ENCODE data around the gene ITSN2. TPM values are rescaled to one million over a fixed set of nuclear protein-coding genes. Genes with fewer than 3 reads are reported as not detected.

The ITSN2 gene
- polyA plus RNA-seq, 3 donors = 26.0 to 91.1 (median 40.4) TPM

- no peaks in the 10 kb centered on the region for H3K9me3 ChIP-seq (replicated peaks in 1 of 2; ENCODE audit: control insufficient read depth in 1 of 2, insufficient read depth in 1 of 2, low read length in 2 of 2)
- H2AFZ ChIP-seq (ENCODE audit: insufficient read depth, low read depth, low read length, poor library complexity, severe bottlenecking) = no peak overlapping the region
- no peaks in the 10 kb centered on the region for H3K4me1 ChIP-seq (ENCODE audit: control insufficient read depth in 1 of 2, insufficient read depth in 2 of 2, low read length in 2 of 2)
- no peak for TF ChIP-seq CTCF (IDR thresholded peaks at IDR 0.05)
- H3K4me3 ChIP-seq (replicated peaks in 1 of 3; ENCODE audit: low read depth in 2 of 3, low read length in 3 of 3) = no peak overlapping the region
- H3K4me1 Mint-ChIP-seq = no peaks in the 10 kb centered on the region
- no peak overlapping the region for H3K27ac ChIP-seq (ENCODE audit: low read depth in 1 of 2, low read length in 2 of 2)
- no CpG with 5 or more reads among the region's 2 CpGs for WGBS (ENCODE audit: insufficient coverage)
- no peaks in the 10 kb centered on the region for H3K27me3 ChIP-seq (ENCODE audit: control insufficient read depth in 2 of 2, insufficient read depth in 2 of 2, low read length in 2 of 2)
- H3K36me3 Mint-ChIP-seq = peaks cover 52 to 56% of the 10 kb centered on the region in 2 donors
- no peak overlapping the region for H3K4me2 ChIP-seq (replicated peaks; ENCODE audit: extremely low read depth, low read length, poor library complexity, severe bottlenecking)
- peaks cover 79 to 97% of the 10 kb centered on the region in 2 donors for H3K36me3 ChIP-seq (replicated peaks in 1 of 2; ENCODE audit: control insufficient read depth in 1 of 2, insufficient read depth in 2 of 2, low read length in 2 of 2)
- no peak for DNase-seq
- H3K27ac Mint-ChIP-seq = no peak overlapping the region
- no peak overlapping the region for H3K4me3 Mint-ChIP-seq
- peaks cover 14% of the 10 kb centered on the region for H4K20me1 ChIP-seq (ENCODE audit: insufficient read depth, low read length)
- no peaks in the 10 kb centered on the region for H3K27me3 Mint-ChIP-seq (ENCODE audit: low read depth in 3 of 3)
- H3K9ac ChIP-seq (ENCODE audit: insufficient read depth, low read length, poor library complexity, severe bottlenecking) = no peak overlapping the region
- no peaks in the 10 kb centered on the region for H3K9me3 Mint-ChIP-seq
- no peaks in the 10 kb centered on the region for H3K79me2 ChIP-seq (ENCODE audit: insufficient read depth, low read length)
- intact Hi-C loops (cut with micrococcal nuclease) = no loop called here
Measured at GRCh38 chr2:24285484-24286152, 74.7 kb downstream of the ITSN2 start.

GRCh38 chr2:24280645-24281044 is 79.7 kb downstream of the ITSN2 start:
- Mint-ChIP-seq H3K27me3 (ENCODE audit: low read depth in 3 of 3) (no peaks in the 10 kb centered on the region), H3K9me3 (no peaks in the 10 kb centered on the region), H3K27ac (no peak overlapping the region), H3K36me3 (peaks cover 32 to 40% of the 10 kb centered on the region in 2 donors), H3K4me3 (no peak overlapping the region), H3K4me1 (peaks cover 6% of the 10 kb centered on the region)
- no peak for TF ChIP-seq CTCF (IDR thresholded peaks at IDR 0.05)
- Histone ChIP-seq H4K20me1 (ENCODE audit: insufficient read depth, low read length) (peaks cover 32% of the 10 kb centered on the region), H3K79me2 (ENCODE audit: insufficient read depth, low read length) (no peaks in the 10 kb centered on the region), H3K27me3 (ENCODE audit: control insufficient read depth in 2 of 2, insufficient read depth in 2 of 2, low read length in 2 of 2) (no peaks in the 10 kb centered on the region), H3K27ac (ENCODE audit: low read depth in 1 of 2, low read length in 2 of 2) (no peak overlapping the region), H3K9me3 (replicated peaks in 1 of 2; ENCODE audit: control insufficient read depth in 1 of 2, insufficient read depth in 1 of 2, low read length in 2 of 2) (no peaks in the 10 kb centered on the region), H3K4me1 (ENCODE audit: control insufficient read depth in 1 of 2, insufficient read depth in 2 of 2, low read length in 2 of 2) (no peaks in the 10 kb centered on the region), H3K4me2 (replicated peaks; ENCODE audit: extremely low read depth, low read length, poor library complexity, severe bottlenecking) (no peak overlapping the region), H3K36me3 (replicated peaks in 1 of 2; ENCODE audit: control insufficient read depth in 1 of 2, insufficient read depth in 2 of 2, low read length in 2 of 2) (peaks cover 65 to 95% of the 10 kb centered on the region in 2 donors), H3K4me3 (replicated peaks in 1 of 3; ENCODE audit: low read depth in 2 of 3, low read length in 3 of 3) (no peak overlapping the region), H3K9ac (ENCODE audit: insufficient read depth, low read length, poor library complexity, severe bottlenecking) (no peak overlapping the region), H2AFZ (ENCODE audit: insufficient read depth, low read depth, low read length, poor library complexity, severe bottlenecking) (no peak overlapping the region)
- intact Hi-C loops (cut with micrococcal nuclease) = no loop called here
- WGBS (ENCODE audit: insufficient coverage) = no CpG with 5 or more reads among the region's 2 CpGs
- no peak for DNase-seq
